ENCODE data around the gene NFE2L1.

DNA sequence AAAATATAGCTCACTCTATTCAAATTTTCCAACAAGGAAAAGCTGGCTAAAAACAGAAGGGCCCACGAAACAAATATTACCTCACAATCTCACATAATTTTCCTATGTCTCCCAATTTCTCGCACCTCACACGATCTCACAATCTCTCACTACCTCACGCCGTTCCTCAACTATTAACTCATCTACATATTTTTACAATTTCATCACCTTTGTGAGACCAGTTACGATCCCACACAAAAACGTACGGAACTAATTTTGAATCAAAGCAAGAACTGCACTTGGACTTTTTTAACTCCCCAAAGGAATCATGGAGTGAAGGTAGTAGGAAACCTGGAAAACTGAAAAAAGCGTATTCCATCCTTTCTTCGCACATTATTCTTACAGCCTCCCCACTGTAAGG, 52.0 kb downstream of the NFE2L1 start:
- no peak for TF ChIP-seq CTCF (conservative IDR thresholded peaks at IDR 0.05; ENCODE audit: low read length)
- TF ChIP-seq EZH2phosphoT487 (IDR thresholded peaks at IDR 0.05; ENCODE audit: borderline replicate concordance) = no peak
